Effector memory CD4-positive, alpha-beta T cell (primary cell): ENCODE results near the gene B3GNT2.

ENCODE experiments used
- DNase-seq, 3 donors: peaks; one replicate each; pipeline ENCODE4 v3.0.0-alpha.2; 2020
- H3K27ac ChIP-seq: 2 replicates; pipeline ENCODE4 v1.7.0; 2013; ENCODE audit warnings: mild to moderate bottlenecking, low read length, moderate library complexity; ENCODE audit not compliant: insufficient read depth, poor library complexity, severe bottlenecking
- H3K27me3 ChIP-seq: replicated peaks from 2 replicates; pipeline ENCODE4 v1.7.0; 2013; ENCODE audit warnings: mild to moderate bottlenecking, low read length; ENCODE audit not compliant: insufficient read depth, control insufficient read depth, poor library complexity, severe bottlenecking
- H3K36me3 ChIP-seq: 2 replicates; pipeline ENCODE4 v1.7.0; 2013; ENCODE audit warnings: mild to moderate bottlenecking, low read length, moderate library complexity; ENCODE audit not compliant: control insufficient read depth, insufficient read depth
- H3K4me1 ChIP-seq: 2 replicates; pipeline ENCODE4 v1.7.0; 2013; ENCODE audit warnings: low read length, mild to moderate bottlenecking; ENCODE audit not compliant: control insufficient read depth, insufficient read depth, poor library complexity, severe bottlenecking
- H3K4me3 ChIP-seq: 2 replicates; pipeline ENCODE4 v1.7.0; 2013; ENCODE audit warnings: low read length, low read depth, mild to moderate bottlenecking; ENCODE audit not compliant: insufficient read depth, poor library complexity, severe bottlenecking
- H3K9me3 ChIP-seq: 2 replicates; pipeline ENCODE4 v1.7.0; 2013; ENCODE audit warnings: mild to moderate bottlenecking, low read length, moderate library complexity; ENCODE audit not compliant: control insufficient read depth

Gene B3GNT2

GRCh38 chr2:62185475-62186155, 10.3 kb upstream of the B3GNT2 start:
- DNase-seq = no peak
- H3K27ac ChIP-seq = no peak overlapping the region

GRCh38 chr2:62186156-62186905, 9.6 kb upstream of the B3GNT2 start:
- DNase-seq = no peak
- Histone ChIP-seq H3K27ac (no peak overlapping the region), H3K4me3 (no peak overlapping the region), H3K4me1 (no peaks in the 10 kb centered on the region), H3K36me3 (no peaks in the 10 kb centered on the region), H3K27me3 (no peaks in the 10 kb centered on the region), H3K9me3 (no peaks in the 10 kb centered on the region)

More at GRCh38 chr2:62185475-62186155, 10.3 kb upstream of the B3GNT2 start:
- Histone ChIP-seq H3K4me3 (no peak overlapping the region), H3K4me1 (no peaks in the 10 kb centered on the region), H3K36me3 (no peaks in the 10 kb centered on the region), H3K9me3 (no peaks in the 10 kb centered on the region), H3K27me3 (no peaks in the 10 kb centered on the region)

GRCh38 chr2:62187246-62187645, 8.7 kb upstream of the B3GNT2 start:
- H3K9me3 ChIP-seq = no peaks in the 10 kb centered on the region
- H3K4me1 ChIP-seq = no peaks in the 10 kb centered on the region
- no peak overlapping the region for H3K4me3 ChIP-seq
- DNase-seq = no peak
- H3K36me3 ChIP-seq = no peaks in the 10 kb centered on the region
- H3K27me3 ChIP-seq = no peaks in the 10 kb centered on the region
- H3K27ac ChIP-seq = no peak overlapping the region

- Histone ChIP-seq H3K27me3 (no peaks in the 10 kb centered on the region), H3K4me3 (no peak overlapping the region), H3K9me3 (no peaks in the 10 kb centered on the region), H3K36me3 (no peaks in the 10 kb centered on the region), H3K4me1 (no peaks in the 10 kb centered on the region), H3K27ac (no peak overlapping the region)
- no peak for DNase-seq
Observed at GRCh38 chr2:62188416-62188815, 7.5 kb upstream of the B3GNT2 start.

GRCh38 chr2:62189196-62189595, 6.7 kb upstream of the B3GNT2 start:
- Histone ChIP-seq H3K36me3 (no peaks in the 10 kb centered on the region), H3K27ac (no peak overlapping the region), H3K4me1 (no peaks in the 10 kb centered on the region)

GRCh38 chr2:62192811-62193210, 3.1 kb upstream of the B3GNT2 start:
- Histone ChIP-seq H3K27ac (no peak overlapping the region), H3K4me3 (no peak overlapping the region), H3K4me1 (peaks cover 12% of the 10 kb centered on the region), H3K36me3 (no peaks in the 10 kb centered on the region), H3K9me3 (no peaks in the 10 kb centered on the region), H3K27me3 (no peaks in the 10 kb centered on the region)
- DNase-seq = no peak

More at GRCh38 chr2:62189196-62189595, 6.7 kb upstream of the B3GNT2 start:
- no peak for DNase-seq
- H3K4me3 ChIP-seq = no peak overlapping the region
- H3K9me3 ChIP-seq = no peaks in the 10 kb centered on the region
- no peaks in the 10 kb centered on the region for H3K27me3 ChIP-seq

GRCh38 chr2:62194558-62195420, 1.1 kb upstream of the B3GNT2 start:
- peak overlapping the region; percentile 72 for H3K27ac ChIP-seq
- peaks cover 25% of the 10 kb centered on the region for H3K4me1 ChIP-seq
- no peak for DNase-seq
- H3K9me3 ChIP-seq = no peaks in the 10 kb centered on the region
- H3K27me3 ChIP-seq = no peaks in the 10 kb centered on the region
- no peaks in the 10 kb centered on the region for H3K36me3 ChIP-seq
- H3K4me3 ChIP-seq = peak overlapping the region; percentile 99

- DNase-seq = peak; percentile 21 to 49 (median 46)
- Histone ChIP-seq H3K27me3 (no peaks in the 10 kb centered on the region), H3K4me3 (peak overlapping the region; percentile 99), H3K4me1 (peaks cover 36% of the 10 kb centered on the region), H3K27ac (peak overlapping the region; percentile 82), H3K9me3 (no peaks in the 10 kb centered on the region), H3K36me3 (no peaks in the 10 kb centered on the region)
Observed at GRCh38 chr2:62196278-62196901, 475 bp downstream of the B3GNT2 start.

GRCh38 chr2:62197011-62197924, 1.4 kb downstream of the B3GNT2 start:
- H3K27ac ChIP-seq = peak overlapping the region; percentile 82
- H3K4me1 ChIP-seq = peaks cover 43% of the 10 kb centered on the region
- peak in 2 of 3 donors; percentile 23 to 25 for DNase-seq
- peak overlapping the region; percentile 99 for H3K4me3 ChIP-seq
- H3K36me3 ChIP-seq = no peaks in the 10 kb centered on the region
- H3K9me3 ChIP-seq = no peaks in the 10 kb centered on the region
- no peaks in the 10 kb centered on the region for H3K27me3 ChIP-seq
